Amniotic epithelial cell (primary cell): ENCODE measurements around the gene CAPNS1.
"Not testable (repeated sequence)": the region's sequence is repeated elsewhere in the genome, so short reads cannot be mapped to it uniquely, and the experiment has no call there.

ENCODE experiments used
- DNase-seq: peaks from one replicate; pipeline ENCODE4 v3.0.0-alpha.2; 2010; ENCODE audit warnings: low read depth

The CAPNS1 gene

GRCh38 chr19:36114721-36115452 is 25.0 kb upstream of the CAPNS1 start, which contains the start of gene POLR2I:
Gene POLR2I (minus strand): TSS chr19:36114875. CDS start chr19:36114856, 19 bp downstream.
- DNase-seq, result peak; percentile 100

- DNase-seq, result peak; percentile 16
Measured at GRCh38 chr19:36115453-36116343, 24.2 kb upstream of the CAPNS1 start, which contains the start of gene TBCB. Gene TBCB (plus strand): TSS chr19:36115468. CDS start chr19:36115561, 93 bp downstream.

GRCh38 chr19:36116344-36116637 is 23.6 kb upstream of the CAPNS1 start:
- no peak for DNase-seq

GRCh38 chr19:36120092-36120983 is 19.5 kb upstream of the CAPNS1 start:
- no peak for DNase-seq

GRCh38 chr19:36120984-36121358 is 18.9 kb upstream of the CAPNS1 start:
- DNase-seq, result no peak

GRCh38 chr19:36121486-36122124 is 18.3 kb upstream of the CAPNS1 start:
- DNase-seq, result no peak

GRCh38 chr19:36125557-36125956 is 14.3 kb upstream of the CAPNS1 start:
- no peak for DNase-seq

- no peak for DNase-seq
Measured at GRCh38 chr19:36128392-36128736, 11.5 kb upstream of the CAPNS1 start.

- DNase-seq, result not testable (repeated sequence)
Measured at GRCh38 chr19:36131221-36131620, 8.6 kb upstream of the CAPNS1 start.

- not testable (repeated sequence) for DNase-seq
Measured at GRCh38 chr19:36134867-36135266, 5.0 kb upstream of the CAPNS1 start.

GRCh38 chr19:36136964-36137686 is 2.7 kb upstream of the CAPNS1 start:
- DNase-seq, result peak; percentile 61

GRCh38 chr19:36139120-36139472 is 770 bp upstream of the CAPNS1 start:
- DNase-seq, result no peak

- DNase-seq, result peak; percentile 43
Measured at GRCh38 chr19:36140304-36141038, 605 bp downstream of the CAPNS1 start.

GRCh38 chr19:36141039-36141927 is 1.4 kb downstream of the CAPNS1 start:
- peak; percentile 72 for DNase-seq

GRCh38 chr19:36142046-36142445 is 2.2 kb downstream of the CAPNS1 start:
- no peak for DNase-seq

GRCh38 chr19:36142496-36142895 is 2.6 kb downstream of the CAPNS1 start:
- DNase-seq, result no peak

GRCh38 chr19:36144624-36145023 is 4.8 kb downstream of the CAPNS1 start:
- no peak for DNase-seq

- DNase-seq, result no peak
Measured at GRCh38 chr19:36149673-36150406, 10.0 kb downstream of the CAPNS1 start.

- DNase-seq, result no peak
Measured at GRCh38 chr19:36150586-36150985, 10.7 kb downstream of the CAPNS1 start.
